ENCODE measurements around the gene MFAP3L.
"Not testable (repeated sequence)": the region's sequence is repeated elsewhere in the genome, so short reads cannot be mapped to it uniquely, and the experiment has no call there.

MFAP3L gene
- 5.7 to 6.5 reads per million in 2 experiments for total RNA-seq

DNA sequence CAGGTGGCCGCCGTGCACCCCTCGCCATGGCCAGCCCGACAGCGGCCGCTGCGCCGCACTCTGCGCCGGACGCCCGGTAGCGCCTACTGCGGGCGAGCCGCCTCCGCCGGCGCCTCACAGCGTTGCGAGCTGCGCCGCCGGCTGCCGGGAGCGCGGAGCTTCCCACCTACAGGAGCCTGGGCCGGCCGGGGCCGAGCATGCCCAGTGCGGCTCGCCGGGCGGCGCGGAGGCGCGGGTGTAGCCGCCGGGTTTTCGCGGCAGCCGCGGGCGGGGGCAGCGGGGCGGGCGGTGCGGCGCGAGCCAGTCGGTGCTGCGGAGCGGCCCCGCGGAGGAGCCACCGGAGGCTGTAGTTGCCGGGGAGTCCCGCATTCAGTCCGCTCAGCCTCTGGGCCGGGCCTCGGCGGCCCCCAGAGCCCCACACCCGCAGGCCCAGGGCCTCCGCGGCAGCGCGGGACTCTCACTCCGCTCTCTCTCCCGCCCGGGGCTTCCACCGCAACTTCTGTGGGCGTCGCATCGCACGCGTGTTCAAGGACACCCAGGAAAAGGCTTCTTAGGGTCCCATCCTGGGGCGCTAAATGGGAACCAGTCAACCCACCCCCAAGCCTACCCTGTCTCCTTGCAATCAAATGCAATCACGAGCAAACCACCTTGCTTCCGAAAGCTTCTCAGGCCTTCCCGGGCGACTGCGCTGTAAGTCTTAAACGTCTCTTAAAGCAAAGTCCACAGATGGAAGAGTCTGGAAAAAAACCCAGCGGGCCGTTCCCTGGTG, at the start of gene MFAP3L:
MFAP3L (minus strand) TSS at position 143 of the 769 bp plus-strand sequence. CDS start 20,518 bp downstream, outside the sequence.
- DNase-seq (ENCODE audit: low read depth) = peak; percentile 70

DNA sequence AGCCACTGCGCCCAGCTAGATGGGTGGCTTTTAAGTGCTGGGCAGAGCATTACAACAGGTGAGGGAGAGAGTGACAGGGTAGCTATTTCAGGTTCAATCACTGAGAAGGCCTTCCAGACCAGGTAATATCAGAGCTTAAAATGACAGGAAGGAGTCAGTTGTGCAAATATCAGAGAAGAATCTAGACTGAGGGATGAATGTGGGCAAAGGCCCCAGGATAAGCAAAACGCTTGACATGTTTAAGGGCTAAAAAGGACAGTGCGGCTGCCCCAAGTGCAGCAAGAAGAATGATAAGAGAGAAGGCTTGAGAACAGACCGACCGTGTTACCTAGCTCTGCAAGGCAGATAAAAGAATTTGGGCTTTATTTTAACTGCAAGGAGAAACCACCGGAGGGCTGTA, 45.0 kb upstream of the MFAP3L start:
- DNase-seq (ENCODE audit: low read depth) = no peak

DNA sequence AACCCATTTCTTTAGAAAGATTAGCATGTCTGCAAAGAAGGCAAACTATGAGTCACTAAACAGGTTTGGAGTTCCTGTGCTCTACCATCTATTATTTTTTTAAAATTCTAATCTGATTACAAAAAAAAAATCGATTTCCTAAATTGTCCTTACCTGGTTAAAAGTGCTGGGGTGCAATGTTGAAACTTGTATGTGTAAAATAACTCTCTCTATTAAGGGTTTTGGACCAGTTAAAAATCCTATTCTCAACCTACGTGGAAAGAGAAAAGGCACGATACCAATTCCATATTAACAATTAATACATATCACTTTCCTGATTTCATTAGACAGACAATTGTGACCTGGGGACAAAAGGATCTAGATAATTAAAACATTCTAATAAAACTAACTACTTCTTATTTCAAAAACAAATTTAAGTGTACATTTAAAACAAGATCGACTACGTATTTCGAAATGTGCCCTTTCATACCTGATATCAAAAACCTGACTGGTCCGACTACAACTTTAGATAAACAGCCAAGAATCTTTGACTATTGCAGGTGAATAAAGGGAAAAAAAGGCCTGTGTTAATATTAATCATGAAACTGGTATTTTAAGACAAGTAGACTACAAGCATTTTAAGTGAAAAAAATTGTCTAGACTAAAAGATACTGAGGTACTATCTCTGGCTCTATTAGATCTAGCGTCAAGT, 42.4 kb upstream of the MFAP3L start:
- no peak for DNase-seq (ENCODE audit: low read depth)

DNA sequence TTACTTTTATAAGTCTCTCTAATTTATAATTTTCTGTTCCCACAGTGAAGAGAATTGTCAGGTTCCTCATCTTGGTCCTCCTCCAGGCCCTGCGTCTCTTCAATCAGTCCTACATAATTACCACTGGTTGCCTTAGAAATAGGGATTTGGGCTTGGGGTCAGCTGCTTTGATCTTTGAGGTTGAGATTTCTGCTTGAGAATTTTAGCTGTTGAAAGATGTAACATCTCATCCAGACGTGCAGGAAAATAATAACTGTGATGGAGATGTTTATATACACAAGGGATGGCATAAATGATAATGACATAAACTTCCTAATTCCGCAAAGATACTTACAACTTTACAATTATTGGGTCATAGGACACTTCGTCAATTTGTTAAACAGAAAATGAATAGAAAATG, 33.2 kb upstream of the MFAP3L start:
- DNase-seq (ENCODE audit: low read depth) = no peak

DNA sequence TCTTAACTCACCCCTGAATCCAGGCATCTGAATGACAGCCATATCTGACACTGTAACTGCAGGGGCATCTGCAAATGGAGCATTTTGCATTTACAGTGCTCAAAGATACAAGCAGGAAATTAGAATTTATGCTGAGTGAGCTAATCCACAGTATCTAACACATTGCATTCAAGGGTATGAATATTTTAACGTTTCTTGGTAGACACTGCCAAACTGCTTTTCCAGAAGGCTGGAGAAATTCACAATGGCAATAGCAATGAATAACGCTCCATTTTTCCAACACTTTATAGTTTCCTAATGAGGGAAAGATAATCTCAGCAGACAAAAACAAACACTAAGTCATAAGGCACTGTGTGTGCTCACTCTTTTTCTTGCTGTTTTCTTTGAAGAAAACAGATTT, 32.6 kb upstream of the MFAP3L start:
- no peak for DNase-seq (ENCODE audit: low read depth)

DNA sequence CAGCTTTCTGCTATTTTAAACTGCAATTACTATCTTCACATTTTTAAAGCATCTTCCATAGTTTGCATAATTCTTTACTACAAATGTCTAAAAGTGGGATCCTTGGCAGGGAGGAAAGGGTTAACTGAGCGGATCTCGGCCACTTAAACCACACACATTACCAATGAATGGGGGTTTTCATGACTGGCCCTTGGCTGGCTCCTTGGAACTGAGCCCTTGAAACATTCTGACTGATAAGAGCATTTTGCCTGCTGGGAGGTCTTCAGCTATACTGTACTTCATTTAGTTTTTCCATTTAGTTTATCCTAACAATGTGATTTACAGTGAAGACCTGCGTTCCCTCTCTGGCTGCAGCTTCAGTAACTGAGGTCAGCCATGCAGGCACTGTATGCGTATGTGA, 31.7 kb upstream of the MFAP3L start:
- no peak for DNase-seq (ENCODE audit: low read depth)

DNA sequence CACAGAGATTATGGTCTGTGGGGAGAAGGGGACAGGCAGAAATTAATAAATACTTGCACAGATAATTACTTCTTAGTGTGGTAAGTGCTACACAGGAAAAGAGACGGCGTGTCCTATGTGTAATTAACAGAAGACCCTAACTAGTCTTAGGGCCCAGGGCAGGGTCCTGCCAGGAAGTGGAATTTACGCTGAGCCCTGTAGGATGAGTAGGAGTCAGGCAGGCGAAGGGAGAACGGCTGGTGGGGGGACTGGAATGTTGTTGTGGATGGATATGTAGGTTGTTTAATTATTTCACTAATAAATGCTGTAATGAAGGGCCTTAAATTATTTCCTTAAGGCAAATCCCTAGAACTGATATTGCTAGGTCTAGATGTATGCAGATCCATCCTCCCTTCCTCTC, 26.7 kb upstream of the MFAP3L start:
- no peak for DNase-seq (ENCODE audit: low read depth)

DNA sequence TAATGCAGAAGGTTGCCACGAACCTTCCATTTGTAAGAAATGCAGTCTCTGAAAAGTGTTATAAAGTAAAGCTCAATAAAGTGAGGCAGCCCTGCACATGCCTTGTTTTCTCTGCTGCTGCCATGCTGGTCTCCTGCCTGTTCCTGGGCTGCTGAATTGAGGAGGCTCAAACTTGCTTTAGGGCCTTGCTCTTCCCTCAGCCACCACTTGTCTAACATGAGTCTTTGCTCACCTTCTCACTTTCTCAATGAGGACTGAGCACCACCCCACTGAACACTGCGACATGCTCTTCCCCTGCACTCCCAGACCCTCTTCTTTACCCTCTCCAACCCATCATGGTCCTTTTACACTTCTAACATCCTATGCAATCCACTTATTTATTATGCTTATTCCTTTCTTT, 25.2 kb upstream of the MFAP3L start:
- no peak for DNase-seq (ENCODE audit: low read depth)

DNA sequence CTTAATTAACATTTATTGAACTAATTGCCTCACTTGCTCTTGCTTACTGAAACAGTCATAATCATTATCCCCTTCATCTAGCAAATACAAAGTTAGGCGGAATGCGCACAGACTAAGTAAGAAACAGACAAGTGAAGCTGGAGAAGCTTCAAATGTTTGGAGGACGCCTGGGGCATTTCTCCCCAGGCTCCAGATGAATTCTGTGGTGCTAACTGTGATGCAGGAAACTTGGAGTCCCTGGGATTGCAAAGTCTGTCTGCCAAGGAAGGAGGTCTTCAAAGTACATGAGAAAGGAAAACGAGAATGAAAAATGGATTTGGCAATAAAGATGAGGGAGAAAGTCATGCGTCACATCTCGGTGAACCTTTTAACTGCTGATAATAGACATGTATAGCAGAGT, 23.6 kb upstream of the MFAP3L start:
- no peak for DNase-seq (ENCODE audit: low read depth)

DNA sequence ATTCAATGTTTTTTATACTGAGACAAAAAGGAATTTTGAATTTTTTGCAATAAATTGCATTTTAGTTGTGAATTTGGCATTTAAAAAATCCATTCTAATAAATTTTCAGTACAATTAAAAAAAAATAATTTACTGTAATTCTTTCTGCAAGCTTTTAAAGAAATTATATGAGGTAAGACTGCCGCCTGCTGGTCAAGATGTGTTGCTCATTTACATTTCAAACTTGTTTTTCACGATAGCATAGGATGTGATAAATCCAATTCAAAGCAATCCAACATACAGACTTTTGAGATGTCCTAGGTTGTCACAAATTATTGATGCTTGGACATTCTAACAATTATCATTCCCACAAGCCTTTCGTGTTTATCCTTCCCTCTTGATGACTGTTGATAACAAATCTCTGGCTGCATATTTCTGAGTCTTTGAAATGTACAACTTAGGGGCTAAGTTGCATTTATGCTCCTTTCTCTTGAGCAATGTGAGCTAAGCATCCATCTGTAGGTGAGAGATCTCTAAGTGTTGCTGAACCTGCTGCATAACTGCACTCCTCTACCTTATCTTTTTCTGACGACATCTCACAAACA, 21.7 kb upstream of the MFAP3L start:
- DNase-seq (ENCODE audit: low read depth) = peak; percentile 25

DNA sequence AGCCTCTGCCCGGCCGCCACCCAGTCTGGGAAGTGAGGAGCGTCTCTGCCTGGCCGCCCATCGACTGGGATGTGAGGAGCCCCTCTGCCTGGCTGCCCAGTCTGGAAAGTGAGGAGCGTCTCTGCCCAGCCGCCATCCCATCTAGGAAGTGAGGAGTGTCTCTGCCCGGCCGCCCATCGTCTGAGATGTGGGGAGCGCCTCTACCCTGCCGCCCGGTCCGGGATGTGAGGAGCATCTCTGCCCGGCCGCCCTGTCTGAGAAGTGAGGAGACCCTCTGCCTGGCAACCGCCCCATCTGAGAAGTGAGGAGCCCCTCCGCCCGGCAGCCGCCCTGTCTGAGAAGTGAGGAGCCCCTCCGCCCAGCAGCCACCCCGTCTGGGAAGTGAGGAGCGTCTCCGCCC, 20.0 kb upstream of the MFAP3L start:
- not testable (repeated sequence) for DNase-seq (ENCODE audit: low read depth)

DNA sequence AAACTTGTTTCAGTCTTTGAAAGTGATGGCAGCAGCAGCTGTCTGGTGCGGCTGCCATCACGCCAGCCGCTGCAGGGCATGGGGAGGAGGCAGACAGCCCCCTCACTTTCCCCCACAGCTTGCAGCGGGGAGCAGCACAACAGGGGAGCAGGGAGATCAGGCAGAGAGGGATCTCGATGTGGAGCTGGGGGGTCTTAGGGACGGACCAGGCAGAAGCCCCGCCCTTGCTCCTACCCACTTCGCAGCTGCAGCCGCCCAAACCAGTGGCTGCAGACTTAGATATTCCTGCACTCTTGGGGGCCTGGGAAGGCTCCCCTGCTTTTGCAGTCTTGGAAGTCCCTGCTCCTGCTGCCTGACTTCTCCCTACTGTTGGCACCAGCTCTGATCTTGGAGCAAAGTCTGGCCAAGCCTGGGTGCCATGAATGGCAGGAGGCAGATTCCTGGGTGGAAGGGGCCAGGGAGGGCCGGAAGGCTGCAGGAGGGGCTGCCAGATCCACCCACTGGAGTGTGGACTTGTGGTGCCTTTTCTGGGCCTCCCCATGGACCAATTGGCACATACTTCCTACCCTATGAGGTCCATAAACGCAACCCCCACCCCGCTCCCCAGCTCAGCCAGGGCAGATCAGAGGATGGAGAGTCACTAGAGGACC, 14.0 kb upstream of the MFAP3L start:
- no peak for DNase-seq (ENCODE audit: low read depth)

DNA sequence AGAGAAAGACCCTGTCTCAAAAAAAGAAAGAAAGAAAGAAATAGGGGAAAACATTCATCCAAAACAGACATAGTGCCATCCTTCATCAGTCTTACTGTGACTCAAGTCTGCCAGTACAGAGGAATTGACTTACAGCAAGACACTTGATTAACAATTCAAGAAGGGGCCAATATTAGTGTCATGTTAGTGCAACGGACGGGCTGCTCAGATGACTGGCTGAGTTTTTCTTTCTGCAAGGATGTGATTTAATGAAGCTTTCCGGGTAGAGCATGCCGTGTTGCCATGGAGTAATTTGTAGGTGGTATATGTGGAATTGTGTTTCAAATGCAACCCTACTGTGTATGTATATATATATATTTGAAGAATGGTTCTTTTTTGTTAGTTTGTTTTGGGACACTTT, 12.6 kb upstream of the MFAP3L start:
- DNase-seq (ENCODE audit: low read depth) = no peak

DNA sequence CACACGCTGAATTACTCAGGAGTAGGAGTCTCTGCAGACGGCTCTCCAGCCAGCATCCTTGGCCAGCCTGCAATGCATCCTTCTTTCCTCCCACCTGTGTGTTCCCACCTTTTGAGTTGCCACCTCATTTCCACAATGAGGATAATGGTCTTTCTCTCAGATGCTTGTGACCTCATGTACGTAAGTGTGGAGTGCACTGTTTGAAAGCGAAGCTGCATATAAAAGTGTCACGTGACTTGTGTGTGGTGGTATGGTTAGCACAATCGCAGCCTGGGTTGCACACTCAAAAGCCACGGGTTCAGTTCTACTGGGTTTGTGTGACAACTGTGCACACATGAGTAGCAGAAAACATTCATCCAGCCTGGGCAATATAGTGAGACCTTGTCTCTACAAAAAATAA, 12.0 kb upstream of the MFAP3L start:
- no peak for DNase-seq (ENCODE audit: low read depth)

DNA sequence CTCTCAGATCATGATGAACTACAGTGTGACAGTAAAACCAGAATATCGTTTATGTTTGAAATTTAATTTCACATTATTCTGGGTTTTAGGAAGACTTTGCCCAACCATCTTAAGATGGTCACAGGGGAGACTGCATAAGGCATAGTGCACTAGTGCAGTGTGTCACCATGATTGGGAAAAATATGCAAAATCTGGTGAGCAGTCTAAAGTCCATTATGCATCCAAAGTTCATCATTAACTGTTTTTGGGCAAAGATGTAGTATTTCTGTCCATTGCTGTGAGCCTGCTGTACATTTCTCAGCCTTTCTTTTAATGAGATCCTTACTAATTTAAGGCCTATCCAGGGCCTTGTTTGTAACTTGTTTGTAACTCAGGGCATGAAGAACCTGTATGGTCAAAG, 11.3 kb upstream of the MFAP3L start:
- DNase-seq (ENCODE audit: low read depth) = no peak

DNA sequence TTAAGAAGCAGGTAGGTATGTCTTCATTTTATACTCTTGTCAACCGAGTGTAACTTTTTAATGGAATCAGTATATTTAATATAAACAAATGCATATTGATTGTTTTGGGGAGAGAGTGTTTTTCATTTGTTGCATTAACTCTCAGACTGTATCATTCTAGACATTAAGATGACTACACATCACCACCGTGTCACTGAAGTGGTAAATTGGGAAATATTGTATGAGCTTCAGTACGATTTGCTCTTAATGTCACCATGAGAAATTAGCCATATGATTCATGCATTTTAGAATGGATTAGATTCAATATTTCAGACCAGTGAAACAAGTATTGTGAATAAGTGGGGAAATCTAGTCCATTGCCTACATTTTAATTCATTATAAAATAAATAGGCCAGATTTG, 9.7 kb upstream of the MFAP3L start:
- DNase-seq (ENCODE audit: low read depth) = no peak

DNA sequence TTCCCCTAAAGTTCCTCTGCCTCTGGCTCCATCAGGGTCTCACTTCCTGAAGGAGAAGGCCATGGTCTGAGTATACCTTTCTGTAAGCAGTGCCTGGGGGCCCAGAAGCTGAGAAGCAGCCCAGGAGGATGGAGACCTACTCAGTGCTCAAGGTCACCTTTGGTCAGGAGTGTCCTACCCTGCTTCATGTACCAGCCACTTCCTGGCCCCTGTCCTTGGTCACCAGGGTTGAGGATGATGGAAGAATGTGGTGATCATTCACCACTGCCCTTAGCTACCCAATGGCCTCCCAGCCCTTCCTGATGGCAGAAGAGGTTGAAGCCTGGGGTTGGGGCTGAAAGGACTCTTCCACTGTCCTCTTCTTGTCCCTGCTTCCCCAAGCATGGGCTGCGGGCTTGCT, 9.0 kb upstream of the MFAP3L start:
- no peak for DNase-seq (ENCODE audit: low read depth)

DNA sequence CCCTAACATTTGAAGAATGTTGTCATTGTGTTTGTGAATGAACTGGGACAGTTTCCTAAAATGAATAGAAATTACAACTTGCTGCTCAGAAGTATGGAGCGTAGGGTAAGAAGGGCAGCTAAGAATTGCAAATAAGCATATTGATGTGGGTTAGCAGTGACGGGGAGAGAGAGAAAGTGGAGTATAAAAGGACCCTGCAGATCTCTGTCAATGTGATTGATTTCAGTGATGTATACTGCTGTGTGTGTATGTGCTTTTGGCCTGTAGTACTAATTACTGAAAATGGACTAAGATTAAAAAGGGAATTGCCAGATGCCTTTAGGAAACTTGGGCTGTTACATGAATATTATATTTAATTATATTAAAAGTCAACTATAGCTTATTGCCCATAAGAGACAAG, 7.8 kb upstream of the MFAP3L start:
- no peak for DNase-seq (ENCODE audit: low read depth)

DNA sequence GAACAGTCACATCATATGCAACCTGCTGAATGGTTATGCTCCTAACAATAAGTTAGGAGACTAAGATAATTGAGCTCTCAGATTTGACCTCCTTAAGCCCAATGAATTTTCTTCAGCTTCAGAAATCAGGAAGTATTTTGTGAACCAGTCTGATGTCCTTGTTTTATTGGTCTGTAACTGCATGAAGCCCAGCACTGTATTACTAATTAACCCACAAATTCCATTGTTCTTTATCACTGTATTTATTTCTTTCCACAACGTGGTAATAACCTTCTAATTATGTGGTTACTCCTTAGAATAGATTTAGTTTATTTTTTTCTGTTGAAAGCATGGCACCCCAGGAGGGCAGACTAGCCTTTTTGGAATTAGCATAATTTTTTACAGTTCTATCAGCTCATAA, 3.9 kb upstream of the MFAP3L start:
- DNase-seq (ENCODE audit: low read depth) = no peak

DNA sequence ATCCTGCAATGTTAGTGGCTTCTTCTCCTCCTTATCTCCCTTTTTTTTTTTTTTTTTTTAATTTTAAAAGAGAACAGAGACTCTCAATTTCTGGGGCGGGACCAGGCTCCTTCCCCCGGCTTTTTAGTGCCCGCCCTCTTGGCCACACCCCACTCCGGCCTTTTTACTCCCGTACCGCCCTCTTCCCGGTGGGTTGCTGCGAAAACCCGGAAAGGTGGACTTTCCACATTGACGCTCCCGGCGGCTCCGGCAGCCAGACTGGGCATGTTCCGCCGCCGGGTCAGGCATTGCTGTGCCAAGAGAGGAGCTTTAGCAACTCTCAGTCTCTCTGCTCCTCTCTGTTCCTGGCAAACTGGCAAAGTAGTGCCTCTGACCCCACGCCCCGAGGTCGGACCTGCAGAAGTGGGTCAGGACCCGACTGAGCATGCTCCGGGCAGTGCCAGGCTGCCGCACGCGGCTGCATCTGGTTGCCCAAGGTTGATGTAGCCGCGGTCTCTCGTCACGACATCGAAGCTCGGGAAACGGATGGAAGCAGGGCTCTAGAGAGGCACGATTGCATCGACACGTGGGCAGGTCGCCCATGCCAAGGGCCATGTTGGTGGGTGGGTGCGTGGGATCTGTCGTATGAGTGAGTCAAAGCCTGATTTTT, 1.1 kb upstream of the MFAP3L start:
- DNase-seq (ENCODE audit: low read depth) = peak; percentile 82

DNA sequence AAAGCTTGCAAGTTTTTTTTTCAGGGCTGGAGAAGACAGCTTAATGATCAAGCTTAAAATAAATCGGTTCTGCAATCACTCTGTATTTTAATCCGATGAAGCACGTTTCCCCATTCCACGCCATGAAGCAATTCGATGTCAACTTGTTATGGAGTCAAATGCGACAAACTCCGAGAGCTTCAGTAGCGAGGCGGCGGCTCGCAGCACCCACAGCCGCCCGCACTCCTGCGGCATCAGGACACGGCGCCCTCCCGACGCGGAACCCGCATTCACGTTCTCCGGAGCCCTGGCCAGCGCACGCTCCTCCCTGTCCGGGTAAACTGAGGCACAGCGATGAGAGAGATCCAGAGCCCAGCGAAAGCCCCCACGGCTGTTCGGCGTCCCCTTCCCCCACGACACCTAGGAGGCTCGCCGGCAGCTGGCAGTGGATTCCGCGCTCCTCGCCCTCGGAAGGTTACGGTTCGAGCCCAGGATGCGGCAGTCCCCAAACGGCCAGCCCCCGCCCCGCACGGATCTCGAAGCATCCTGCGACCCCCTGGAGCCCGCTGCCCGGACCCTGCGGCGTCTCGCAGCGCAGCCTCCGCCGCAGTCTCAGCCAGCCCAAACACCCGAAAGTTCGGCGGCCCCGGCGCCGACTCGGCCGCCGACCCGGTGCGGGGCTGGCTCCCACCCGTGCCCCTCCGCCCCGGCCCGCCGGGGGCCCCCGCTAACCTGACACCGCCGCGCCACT, 507 bp downstream of the MFAP3L start:
- DNase-seq (ENCODE audit: low read depth) = no peak

DNA sequence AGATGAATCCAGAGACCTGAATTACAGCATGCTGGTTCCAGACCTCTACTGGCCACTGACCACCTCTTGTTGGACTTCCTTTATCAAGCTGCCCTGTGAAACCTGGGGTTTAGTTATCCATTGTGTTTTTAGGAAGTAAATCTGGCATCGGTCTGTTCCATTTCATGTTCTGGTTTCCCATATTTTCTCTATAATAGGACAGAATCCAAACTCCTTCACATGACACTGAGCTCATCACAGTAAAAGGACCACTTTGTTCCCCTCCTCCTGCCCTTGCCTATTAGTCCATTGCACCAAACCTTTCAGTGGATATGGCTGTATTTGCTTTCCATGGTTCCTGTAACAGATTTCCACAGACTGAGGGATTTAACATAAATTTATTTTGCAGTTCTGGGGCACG, 4.0 kb downstream of the MFAP3L start:
- DNase-seq (ENCODE audit: low read depth) = no peak

All from T follicular helper cell (primary cell).